Trophoblast cell (in vitro differentiated cells and primary cell): ENCODE measurements around the gene EDNRB.
"Not testable (repeated sequence)": the region's sequence is repeated elsewhere in the genome, so short reads cannot be mapped to it uniquely, and the experiment has no call there.

ENCODE experiments used
- DNase-seq, 2 donors: peaks; one replicate each; pipeline ENCODE4 v3.0.0-alpha.2; 2016
- H2AFZ ChIP-seq: 2 replicates; pipeline ENCODE4 v1.6.1; 2013; ENCODE audit warnings: low read length, moderate library complexity, mild to moderate bottlenecking; ENCODE audit not compliant: insufficient read depth, poor library complexity
- H2AK5ac ChIP-seq: 2 replicates; pipeline ENCODE4 v1.6.1; 2013; ENCODE audit warnings: mild to moderate bottlenecking, low read length
- H2BK120ac ChIP-seq: 2 replicates; pipeline ENCODE4 v1.6.1; 2013; ENCODE audit warnings: low read length, mild to moderate bottlenecking, moderate library complexity; ENCODE audit not compliant: insufficient read depth, poor library complexity
- H2BK12ac ChIP-seq: 2 replicates; pipeline ENCODE4 v1.6.1; 2013; ENCODE audit warnings: mild to moderate bottlenecking, low read length, moderate library complexity
- H2BK5ac ChIP-seq: 2 replicates; pipeline ENCODE4 v1.6.1; 2013; ENCODE audit warnings: low read length, low read depth, moderate library complexity, mild to moderate bottlenecking; ENCODE audit not compliant: poor library complexity
- H3K14ac ChIP-seq: 2 replicates; pipeline ENCODE4 v1.6.1; 2013; ENCODE audit warnings: mild to moderate bottlenecking, low read length
- H3K18ac ChIP-seq: 2 replicates; pipeline ENCODE4 v1.6.1; 2013; ENCODE audit warnings: mild to moderate bottlenecking, low read length
- H3K23ac ChIP-seq: 2 replicates; pipeline ENCODE4 v1.6.1; 2013; ENCODE audit warnings: low read length
- H3K27ac ChIP-seq: 2 replicates; pipeline ENCODE4 v1.5.1; 2013; ENCODE audit warnings: low read depth, mild to moderate bottlenecking, inconsistent platforms, low read length, moderate library complexity
- H3K27me3 ChIP-seq: 2 replicates; pipeline ENCODE4 v1.6.1; 2013; ENCODE audit warnings: inconsistent platforms, mild to moderate bottlenecking, low read length, moderate library complexity; ENCODE audit not compliant: insufficient read depth
- H3K36me3 ChIP-seq, 2 experiments: 1 replicate in 1 of 2; 2 replicates in 1 of 2; pipeline ENCODE4 v1.6.1; 2013; ENCODE audit warnings: low read length in 2 of 2, mild to moderate bottlenecking in 2 of 2, moderate library complexity in 1 of 2; ENCODE audit not compliant: insufficient read depth in 2 of 2, control insufficient read depth in 1 of 2
- H3K4ac ChIP-seq: 2 replicates; pipeline ENCODE4 v1.6.1; 2013; ENCODE audit warnings: low read depth, mild to moderate bottlenecking, low read length, moderate library complexity
- H3K4me1 ChIP-seq, 2 experiments: 1 replicate in 1 of 2; 2 replicates in 1 of 2; pipeline ENCODE4 v1.6.1; 2013; ENCODE audit warnings: low read length in 2 of 2, mild to moderate bottlenecking in 2 of 2, moderate library complexity in 1 of 2; ENCODE audit not compliant: insufficient read depth in 2 of 2, control insufficient read depth in 1 of 2
- H3K4me2 ChIP-seq: 2 replicates; pipeline ENCODE4 v1.6.1; 2013; ENCODE audit warnings: inconsistent platforms, mild to moderate bottlenecking, low read length, moderate library complexity
- H3K4me3 ChIP-seq: 2 replicates; pipeline ENCODE4 v1.5.1; 2013; ENCODE audit warnings: mild to moderate bottlenecking, low read depth, low read length, inconsistent platforms
- H3K79me1 ChIP-seq: one replicate; pipeline ENCODE4 v1.6.1; 2013; ENCODE audit warnings: low read length
- H3K79me2 ChIP-seq: 2 replicates; pipeline ENCODE4 v1.6.1; 2013; ENCODE audit warnings: low read length, mild to moderate bottlenecking; ENCODE audit not compliant: control insufficient read depth, insufficient read depth, poor library complexity
- H3K9ac ChIP-seq: 2 replicates; pipeline ENCODE4 v1.6.1; 2013; ENCODE audit warnings: mild to moderate bottlenecking, low read length
- H3K9me3 ChIP-seq: 2 replicates; pipeline ENCODE4 v1.6.1; 2013; ENCODE audit warnings: low read depth, mild to moderate bottlenecking, control low read depth, inconsistent platforms, low read length; ENCODE audit not compliant: insufficient read depth
- H4K12ac ChIP-seq: 2 replicates; pipeline ENCODE4 v1.6.1; 2013; ENCODE audit warnings: low read depth, mild to moderate bottlenecking, low read length, moderate library complexity
- H4K8ac ChIP-seq: 2 replicates; pipeline ENCODE4 v1.6.1; 2013; ENCODE audit warnings: low read depth, mild to moderate bottlenecking, low read length, moderate library complexity
- H4K91ac ChIP-seq: one replicate; pipeline ENCODE4 v1.6.1; 2013; ENCODE audit warnings: low read depth, mild to moderate bottlenecking, low read length, moderate library complexity
- WGBS: extraction: QIAGEN DNeasy Blood & Tissue Kit; methylation state at CpG from one replicate; pipeline ENCODE4 v1.1.7; 2013; ENCODE audit warnings: missing lambda C conversion rate; ENCODE audit not compliant: insufficient read length, insufficient coverage; ENCODE audit errors: extremely low coverage; 5-methylcytosine and 5-hydroxymethylcytosine counted together

The EDNRB gene

GRCh38 chr13:77859450-77859849, 59.2 kb downstream of the EDNRB start:
- Histone ChIP-seq H2AFZ (no peak overlapping the region), H2AK5ac (no peak overlapping the region), H3K4me1 (no peaks in the 10 kb centered on the region), H3K79me2 (no peaks in the 10 kb centered on the region), H3K23ac (no peak overlapping the region), H3K18ac (no peak overlapping the region), H3K4ac (no peak overlapping the region), H3K36me3 (no peaks in the 10 kb centered on the region), H3K4me2 (no peak overlapping the region), H3K27ac (no peak overlapping the region), H4K8ac (no peak overlapping the region), H3K9me3 (no peaks in the 10 kb centered on the region), H4K12ac (no peak overlapping the region), H3K14ac (no peak overlapping the region), H4K91ac (no peak overlapping the region), H3K9ac (no peak overlapping the region), H3K27me3 (no peaks in the 10 kb centered on the region), H2BK12ac (no peak overlapping the region), H3K4me3 (no peak overlapping the region), H2BK120ac (no peak overlapping the region), H3K79me1 (peaks cover 2% of the 10 kb centered on the region), H2BK5ac (no peak overlapping the region)
- no CpG with 5 or more reads among the region's 8 CpGs for WGBS
- peak; percentile 6 to 45 for DNase-seq

- Histone ChIP-seq H3K4me2 (no peak overlapping the region), H4K8ac (no peak overlapping the region), H2BK5ac (no peak overlapping the region), H4K91ac (no peak overlapping the region), H2BK120ac (no peak overlapping the region), H3K18ac (no peak overlapping the region), H3K9me3 (no peaks in the 10 kb centered on the region), H3K27ac (no peak overlapping the region), H3K9ac (no peak overlapping the region), H3K4ac (no peak overlapping the region), H3K4me1 (no peaks in the 10 kb centered on the region), H2BK12ac (peak overlapping the region; percentile 40), H3K23ac (no peak overlapping the region), H3K79me1 (peaks cover 2% of the 10 kb centered on the region), H4K12ac (no peak overlapping the region), H3K4me3 (no peak overlapping the region), H2AFZ (peak overlapping the region; percentile 25), H3K27me3 (no peaks in the 10 kb centered on the region), H3K79me2 (no peaks in the 10 kb centered on the region), H2AK5ac (no peak overlapping the region), H3K14ac (no peak overlapping the region), H3K36me3 (no peaks in the 10 kb centered on the region)
- DNase-seq = no peak
These were observed 61.0 kb downstream of the EDNRB start for GRCh38 chr13:77857531-77858209.

- Histone ChIP-seq H3K27ac (peak overlapping the region; percentile 22), H2AK5ac (no peak overlapping the region), H3K4me3 (no peak overlapping the region), H4K12ac (no peak overlapping the region), H3K27me3 (no peaks in the 10 kb centered on the region), H2BK120ac (no peak overlapping the region), H3K23ac (no peak overlapping the region), H3K14ac (no peak overlapping the region), H2AFZ (no peak overlapping the region), H2BK5ac (no peak overlapping the region), H4K91ac (no peak overlapping the region), H3K36me3 (peaks cover 0 to 2% of the 10 kb centered on the region in 2 experiments), H3K9me3 (no peaks in the 10 kb centered on the region), H3K18ac (no peak overlapping the region), H2BK12ac (peak overlapping the region; percentile 26), H3K79me1 (no peaks in the 10 kb centered on the region), H3K4me2 (no peak overlapping the region), H3K4ac (no peak overlapping the region), H3K9ac (no peak overlapping the region), H3K79me2 (no peaks in the 10 kb centered on the region), H4K8ac (no peak overlapping the region), H3K4me1 (no peaks in the 10 kb centered on the region)
- no CpG with 5 or more reads among the region's 4 CpGs for WGBS
- no peak for DNase-seq
These were observed 64.9 kb downstream of the EDNRB start for GRCh38 chr13:77853703-77854102.

- H3K18ac ChIP-seq, H4K8ac ChIP-seq, H2BK120ac ChIP-seq, H3K36me3 ChIP-seq, H3K79me2 ChIP-seq, H2AK5ac ChIP-seq, H2BK12ac ChIP-seq, DNase-seq, H4K91ac ChIP-seq, H2BK5ac ChIP-seq, H3K9ac ChIP-seq, H3K23ac ChIP-seq, H3K27ac ChIP-seq, H3K4me1 ChIP-seq, H3K14ac ChIP-seq, H3K4me3 ChIP-seq, H3K4ac ChIP-seq, H3K4me2 ChIP-seq, H3K9me3 ChIP-seq, H3K27me3 ChIP-seq, H3K79me1 ChIP-seq, H4K12ac ChIP-seq, H2AFZ ChIP-seq: not testable (repeated sequence)
- no CpG with 5 or more reads among the region's 4 CpGs for WGBS
These were observed 70.6 kb downstream of the EDNRB start for GRCh38 chr13:77848050-77848449.
